Heart left ventricle (tissue), 13 donors: ENCODE measurements around the gene RBMS1.

Experiments
- POLR2A ChIP-seq, 2 donors: fragments of 450-650 bp; IDR thresholded peaks; one replicate each; pipeline ENCODE4 v1.6.1; 2017; ENCODE audit warnings: antibody characterized with exemption in 2 of 2, mild to moderate bottlenecking in 2 of 2, moderate library complexity in 2 of 2
- TF ChIP-seq, protein P1 (sequence below), 12 donors: fragments of 200-600 bp; sonication (generic) in 4 of 12; IDR thresholded peaks; one replicate each; pipeline versions ENCODE4 v1.5.0 to v1.8.0; 2018 to 2022; ENCODE audit warnings: antibody characterized with exemption in 12 of 12, mild to moderate bottlenecking in 5 of 12
- donor health status: ischemic (EF 13 %, LVEDD 7.1; RV severe dilation, severe dysfunction).
- donor health status: DM: no; HTN: yes; CAD: no.
- donor health status: DM: no; HTN: no; CAD: no.
- donor health status: ischemic (EF 25% LVEDD 6.9; RV normal size, moderate dysfunction).
- donor health status: ischemic (EF 25% LVEDD 5.7; RV mildly dilated, moderate dysfunction).
- donor health status: ischemic (EF 35%, LVEDD 5.7; RV mildly dilated, moderate dysfunction).
- donor health status: nonischemic (EF 11% LVEDD 7.7; RV severe dilation, severe dysfunction).
- donor health status: DM: yes; HTN: yes; CAD: no.
- donor health status: PGD.
- donor health status: ischemic (EF 29% LVEDD 5.4; RV normal size, mild dysfunction).
- donor health status: nonischemic (EF 23%, LVEDD 6.1; RV moderate dilation, normal function).

DNA sequence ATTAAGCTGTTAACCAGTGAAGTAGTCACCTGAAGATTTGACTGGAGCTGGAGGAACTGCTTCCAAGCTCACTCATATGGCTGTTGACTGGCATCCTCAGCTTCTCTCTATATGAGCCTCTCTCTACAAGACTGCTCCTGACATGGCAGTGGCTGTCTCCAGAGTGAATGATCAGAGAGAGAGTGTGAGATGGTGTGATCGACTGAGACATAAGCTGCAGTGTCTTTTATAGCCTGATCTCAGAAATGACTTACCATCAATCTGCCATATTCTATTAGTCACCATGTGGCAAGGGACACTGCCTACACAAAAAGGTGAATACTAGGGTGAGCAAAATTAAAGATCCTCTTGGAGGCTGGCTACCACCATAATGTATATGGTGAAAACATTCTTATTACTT lies 7.8 kb upstream of the RBMS1 start:
- TF ChIP-seq, protein P1, sequence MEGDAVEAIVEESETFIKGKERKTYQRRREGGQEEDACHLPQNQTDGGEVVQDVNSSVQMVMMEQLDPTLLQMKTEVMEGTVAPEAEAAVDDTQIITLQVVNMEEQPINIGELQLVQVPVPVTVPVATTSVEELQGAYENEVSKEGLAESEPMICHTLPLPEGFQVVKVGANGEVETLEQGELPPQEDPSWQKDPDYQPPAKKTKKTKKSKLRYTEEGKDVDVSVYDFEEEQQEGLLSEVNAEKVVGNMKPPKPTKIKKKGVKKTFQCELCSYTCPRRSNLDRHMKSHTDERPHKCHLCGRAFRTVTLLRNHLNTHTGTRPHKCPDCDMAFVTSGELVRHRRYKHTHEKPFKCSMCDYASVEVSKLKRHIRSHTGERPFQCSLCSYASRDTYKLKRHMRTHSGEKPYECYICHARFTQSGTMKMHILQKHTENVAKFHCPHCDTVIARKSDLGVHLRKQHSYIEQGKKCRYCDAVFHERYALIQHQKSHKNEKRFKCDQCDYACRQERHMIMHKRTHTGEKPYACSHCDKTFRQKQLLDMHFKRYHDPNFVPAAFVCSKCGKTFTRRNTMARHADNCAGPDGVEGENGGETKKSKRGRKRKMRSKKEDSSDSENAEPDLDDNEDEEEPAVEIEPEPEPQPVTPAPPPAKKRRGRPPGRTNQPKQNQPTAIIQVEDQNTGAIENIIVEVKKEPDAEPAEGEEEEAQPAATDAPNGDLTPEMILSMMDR (IDR thresholded peaks at IDR 0.05), result no peak
- TF ChIP-seq POLR2A (IDR thresholded peaks at IDR 0.05), result no peak
